Fibroblast of lung (primary cell): ENCODE data around the gene TBC1D22A. TPM values are rescaled to one million over a fixed set of nuclear protein-coding genes. Genes with fewer than 3 reads are reported as not detected.
A peak's percentile ranks its signal among the peaks of the same experiment; 100 is the strongest.

Experiments
- DNase-seq, 2 donors: peaks; one replicate each; pipeline versions ENCODE4 v3.0.0 to v3.0.0-alpha.2; 2010; ENCODE audit warnings: low read depth in 2 of 2
- H2AFZ ChIP-seq: 2 replicates; pipeline ENCODE4 v1.5.1; 2012; ENCODE audit warnings: low read length, control low read depth, inconsistent platforms
- H3K27ac ChIP-seq: 2 replicates; pipeline ENCODE4 v1.5.1; 2011; ENCODE audit warnings: low read length, control low read depth; ENCODE audit not compliant: insufficient read depth
- H3K27me3 ChIP-seq: 2 replicates; pipeline ENCODE4 v1.5.1; 2011; ENCODE audit warnings: mild to moderate bottlenecking, low read length; ENCODE audit not compliant: control insufficient read depth, insufficient read depth
- H3K36me3 ChIP-seq: 2 replicates; pipeline ENCODE4 v1.5.1; 2011; ENCODE audit warnings: low read length; ENCODE audit not compliant: control insufficient read depth, insufficient read depth
- H3K4me1 ChIP-seq: 2 replicates; pipeline ENCODE4 v1.5.1; 2011; ENCODE audit warnings: low read length; ENCODE audit not compliant: control insufficient read depth, insufficient read depth; ENCODE audit errors: extremely low read depth
- H3K4me2 ChIP-seq: 2 replicates; pipeline ENCODE4 v1.5.1; 2011; ENCODE audit warnings: low read length, control low read depth; ENCODE audit not compliant: insufficient read depth; ENCODE audit errors: extremely low read depth
- H3K4me3 ChIP-seq, 4 experiments: fragments of 200-600 bp in 1 of 4; sonication (generic) in 1 of 4; replicated peaks in 1 of 4; 2 replicates each; pipeline ENCODE4 v1.5.1; 2011 to 2016; ENCODE audit warnings: low read length in 4 of 4, low read depth in 3 of 4, mild to moderate bottlenecking in 3 of 4, control low read depth in 2 of 4, inconsistent platforms in 1 of 4, mixed read lengths in 1 of 4; ENCODE audit not compliant: insufficient read depth in 1 of 4; ENCODE audit errors: control extremely low read depth in 1 of 4
- H3K79me2 ChIP-seq: 2 replicates; pipeline ENCODE4 v1.5.1; 2012; ENCODE audit warnings: mild to moderate bottlenecking, low read length, inconsistent platforms; ENCODE audit not compliant: control insufficient read depth, insufficient read depth
- H3K9ac ChIP-seq: 2 replicates; pipeline ENCODE4 v1.5.1; 2011; ENCODE audit warnings: mild to moderate bottlenecking, low read length, control low read depth; ENCODE audit not compliant: insufficient read depth
- H3K9me3 ChIP-seq: 2 replicates; pipeline ENCODE4 v1.5.1; 2012; ENCODE audit warnings: low read depth, low read length; ENCODE audit not compliant: control insufficient read depth, insufficient read depth
- H4K20me1 ChIP-seq: 2 replicates; pipeline ENCODE4 v1.5.1; 2011; ENCODE audit warnings: low read length; ENCODE audit not compliant: control insufficient read depth, insufficient read depth; ENCODE audit errors: extremely low read depth
- CTCF ChIP-seq, 2 donors: IDR thresholded peaks in 1 of 2; conservative IDR thresholded peaks in 1 of 2; 1 replicate in 1 of 2; 2 replicates in 1 of 2; pipeline ENCODE4 v1.5.1; 2011 to 2012; ENCODE audit warnings: low read length in 2 of 2, control low read depth in 1 of 2, inconsistent platforms in 1 of 2, low read depth in 1 of 2, mild to moderate bottlenecking in 1 of 2
- EZH2 ChIP-seq: IDR thresholded peaks from 2 replicates; pipeline ENCODE4 v1.5.1; 2012; ENCODE audit warnings: low read length, control low read depth, mild to moderate bottlenecking; ENCODE audit errors: missing control alignments
- polyA plus RNA-seq, 2 donors: library from polyadenylated mRNA; depleted of rRNA in 1 of 2; stranded (reverse) in 1 of 2; unstranded in 1 of 2; fragments of >200 nt; gene quantifications; 2 replicates each; pipeline ENCODE4 v1.2.1, GENCODE V29; 2011 to 2012; ENCODE audit warnings: missing spikeins in 1 of 2
- total RNA-seq: library from RNA; depleted of rRNA; stranded (reverse); fragments of >200 nt; gene quantifications from 2 replicates; pipeline ENCODE4 v1.2.1, GENCODE V29; 2014

TBC1D22A gene
- total and polyA plus RNA-seq, 2 donors (not counting 1 experiment from before 2014, with no cell fraction given) = 11.6 to 17.6 TPM

GRCh38 chr22:46792061-46792796 is 29.8 kb downstream of the TBC1D22A start:
- Histone ChIP-seq H2AFZ (no peak overlapping the region), H4K20me1 (no peaks in the 10 kb centered on the region), H3K27me3 (no peaks in the 10 kb centered on the region), H3K9me3 (no peaks in the 10 kb centered on the region), H3K4me2 (no peak overlapping the region), H3K79me2 (peaks cover 4% of the 10 kb centered on the region), H3K9ac (no peak overlapping the region), H3K27ac (peak overlapping the region; percentile 93), H3K4me1 (peaks cover 5% of the 10 kb centered on the region), H3K4me3 (no peak overlapping the region), H3K36me3 (peaks cover 4% of the 10 kb centered on the region)
- no peak for TF ChIP-seq EZH2
- TF ChIP-seq CTCF (conservative IDR thresholded peaks at IDR 0.05 in 1 of 2, IDR thresholded peaks at IDR 0.05 in 1 of 2; ENCODE audit: low read depth in 1 of 2, low read length in 2 of 2) = no peak
- DNase-seq = no peak

GRCh38 chr22:46792841-46793261 is 30.4 kb downstream of the TBC1D22A start:
- Histone ChIP-seq H4K20me1 (no peaks in the 10 kb centered on the region), H2AFZ (no peak overlapping the region), H3K9ac (no peak overlapping the region), H3K4me2 (no peak overlapping the region), H3K36me3 (peaks cover 4% of the 10 kb centered on the region), H3K27ac (no peak overlapping the region), H3K9me3 (no peaks in the 10 kb centered on the region), H3K79me2 (peaks cover 4% of the 10 kb centered on the region), H3K4me1 (peaks cover 5% of the 10 kb centered on the region), H3K27me3 (no peaks in the 10 kb centered on the region), H3K4me3 (no peak overlapping the region)
- no peak for DNase-seq
- TF ChIP-seq EZH2 (no peak), CTCF (conservative IDR thresholded peaks at IDR 0.05 in 1 of 2, IDR thresholded peaks at IDR 0.05 in 1 of 2; ENCODE audit: low read depth in 1 of 2, low read length in 2 of 2) (no peak)

GRCh38 chr22:46793497-46793896 is 31.0 kb downstream of the TBC1D22A start:
- H4K20me1 ChIP-seq = no peaks in the 10 kb centered on the region
- no peaks in the 10 kb centered on the region for H3K9me3 ChIP-seq
- no peak overlapping the region for H3K4me2 ChIP-seq
- H2AFZ ChIP-seq = no peak overlapping the region
- H3K27ac ChIP-seq = no peak overlapping the region
- H3K4me1 ChIP-seq = peaks cover 5% of the 10 kb centered on the region
- no peak for DNase-seq
- no peaks in the 10 kb centered on the region for H3K27me3 ChIP-seq
- peaks cover 5% of the 10 kb centered on the region for H3K36me3 ChIP-seq
- H3K4me3 ChIP-seq = no peak overlapping the region
- peaks cover 4% of the 10 kb centered on the region for H3K79me2 ChIP-seq
- no peak overlapping the region for H3K9ac ChIP-seq
- no peak for TF ChIP-seq EZH2
- no peak for TF ChIP-seq CTCF (conservative IDR thresholded peaks at IDR 0.05 in 1 of 2, IDR thresholded peaks at IDR 0.05 in 1 of 2; ENCODE audit: low read depth in 1 of 2, low read length in 2 of 2)
